Keratinocyte (primary cell): ENCODE measurements around the gene DGCR6L. TPM values are rescaled to one million over a fixed set of nuclear protein-coding genes. Genes with fewer than 3 reads are reported as not detected.

ENCODE experiments used
- DNase-seq: peaks from one replicate; pipeline ENCODE4 v3.0.0-alpha.2; 2011; ENCODE audit warnings: low read depth, missing footprints, low spot score
- FAIRE-seq: peaks from 2 replicates; lab custom pipeline; 2011; peaks lifted over from hg19 to GRCh38; lab: Jason Lieb, UNC
- H2AFZ ChIP-seq: 2 replicates; pipeline ENCODE4 v1.6.0; 2012; ENCODE audit warnings: low read length, control low read depth, inconsistent platforms; ENCODE audit not compliant: control insufficient read depth
- H3K27ac ChIP-seq: 2 replicates; pipeline ENCODE4 v1.5.1; 2011; ENCODE audit warnings: low read length; ENCODE audit not compliant: control insufficient read depth, insufficient read depth
- H3K27me3 ChIP-seq: 3 replicates; pipeline ENCODE4 v1.6.0; 2011; ENCODE audit warnings: low read length; ENCODE audit not compliant: control insufficient read depth, insufficient read depth; ENCODE audit errors: extremely low read depth
- H3K36me3 ChIP-seq, 2 experiments: 2 replicates in 1 of 2; 3 replicates in 1 of 2; pipeline ENCODE4 v1.5.1; 2011; ENCODE audit warnings: low read length in 2 of 2, mild to moderate bottlenecking in 1 of 2; ENCODE audit not compliant: control insufficient read depth in 2 of 2, insufficient read depth in 2 of 2; ENCODE audit errors: extremely low read depth in 1 of 2
- H3K4me1 ChIP-seq: 3 replicates; pipeline ENCODE4 v1.5.1; 2011; ENCODE audit warnings: low read length; ENCODE audit not compliant: control insufficient read depth, insufficient read depth; ENCODE audit errors: extremely low read depth
- H3K4me2 ChIP-seq: 3 replicates; pipeline ENCODE4 v1.6.0; 2011; ENCODE audit warnings: low read depth, low read length; ENCODE audit not compliant: control insufficient read depth, insufficient read depth; ENCODE audit errors: extremely low read depth
- H3K4me3 ChIP-seq, 3 experiments: fragments of 200-600 bp in 1 of 3; sonication (generic) in 1 of 3; 2 replicates in 2 of 3; 3 replicates in 1 of 3; pipeline ENCODE4 v1.5.1; 2011 to 2016; ENCODE audit warnings: low read length in 3 of 3, mild to moderate bottlenecking in 3 of 3, control low read depth in 2 of 3, inconsistent platforms in 1 of 3, low read depth in 1 of 3, mixed read lengths in 1 of 3, mixed run types in 1 of 3, moderate library complexity in 1 of 3; ENCODE audit not compliant: control insufficient read depth in 2 of 3, insufficient read depth in 2 of 3; ENCODE audit errors: extremely low read depth in 1 of 3
- H3K79me2 ChIP-seq: 2 replicates; pipeline ENCODE4 v1.6.0; 2012; ENCODE audit warnings: low read length; ENCODE audit not compliant: control insufficient read depth, insufficient read depth
- H3K9ac ChIP-seq: 3 replicates; pipeline ENCODE4 v1.6.0; 2011; ENCODE audit warnings: low read length; ENCODE audit not compliant: control insufficient read depth, insufficient read depth; ENCODE audit errors: extremely low read depth
- H3K9me1 ChIP-seq: 3 replicates; pipeline ENCODE4 v1.6.0; 2011; ENCODE audit warnings: low read length; ENCODE audit not compliant: control insufficient read depth, insufficient read depth; ENCODE audit errors: extremely low read depth
- H3K9me3 ChIP-seq: 2 replicates; pipeline ENCODE4 v1.5.1; 2012; ENCODE audit warnings: low read depth, low read length; ENCODE audit not compliant: control insufficient read depth
- H4K20me1 ChIP-seq: 3 replicates; pipeline ENCODE4 v1.6.0; 2011; ENCODE audit warnings: low read length; ENCODE audit not compliant: control insufficient read depth, insufficient read depth; ENCODE audit errors: extremely low read depth
- CTCF ChIP-seq, 3 experiments: IDR thresholded peaks in 1 of 3; conservative IDR thresholded peaks in 1 of 3; optimal IDR thresholded peaks in 1 of 3; 2 replicates in 2 of 3; 3 replicates in 1 of 3; pipeline versions ENCODE3 to v1.5.1; 2011; ENCODE audit warnings: low read length in 3 of 3, mild to moderate bottlenecking in 3 of 3, moderate library complexity in 2 of 3, control low read depth in 1 of 3, inconsistent platforms in 1 of 3; ENCODE audit not compliant: insufficient read depth in 2 of 3; ENCODE audit errors: extremely low read depth in 1 of 3
- EZH2 ChIP-seq: IDR thresholded peaks from one replicate; pipeline ENCODE4 v1.6.1; 2012; ENCODE audit warnings: inconsistent platforms, mild to moderate bottlenecking, low read length, moderate library complexity
- dilution Hi-C: fragments of 300-500 bp; cut with MboI; formaldehyde crosslinking; loops from one replicate; pipeline ENCODE4 v1.7.0; 2020; ENCODE audit warnings: low sequenced_read_pairs; ENCODE audit not compliant: extremely low pct_ligation_motif_present
- polyA plus RNA-seq, 5 experiments: library from polyadenylated mRNA; depleted of rRNA in 3 of 5; stranded (reverse) in 3 of 5; stranded (forward) in 1 of 5; unstranded in 1 of 5; fragments of >200 nt; gene quantifications; 1 replicate in 1 of 5; 2 replicates in 3 of 5; 3 replicates in 1 of 5; pipeline versions ENCODE4 v1.2.1 to v1.2.3, GENCODE V29; 2011 to 2012; ENCODE audit warnings: missing spikeins in 2 of 5, low read depth in 1 of 5, low replicate concordance in 1 of 5

DGCR6L gene
- polyA plus RNA-seq, 1 donor (not counting 4 experiments of a cell fraction or from before 2014, with no cell fraction given): 19.2 TPM

- no peaks in the 10 kb centered on the region for H3K4me1 ChIP-seq
- DNase-seq (no peak), FAIRE-seq (no peak)
- H3K4me3 ChIP-seq: no peak overlapping the region
- TF ChIP-seq EZH2 (no peak), CTCF (optimal IDR thresholded peaks at IDR 0.05 in 1 of 3, IDR thresholded peaks at IDR 0.05 in 1 of 3, conservative IDR thresholded peaks at IDR 0.05 in 1 of 3; ENCODE audit: extremely low read depth in 1 of 3, insufficient read depth in 2 of 3, low read length in 3 of 3) (no peak)
- H3K36me3 ChIP-seq: no peaks in the 10 kb centered on the region
- H3K27ac ChIP-seq: no peak overlapping the region
- H4K20me1 ChIP-seq: no peaks in the 10 kb centered on the region
- H3K79me2 ChIP-seq: no peaks in the 10 kb centered on the region
- dilution Hi-C loops: no loop called here
- H2AFZ ChIP-seq: no peak overlapping the region
- no peak overlapping the region for H3K4me2 ChIP-seq
- peaks cover 16% of the 10 kb centered on the region for H3K27me3 ChIP-seq
- H3K9me3 ChIP-seq: no peaks in the 10 kb centered on the region
- H3K9me1 ChIP-seq: no peaks in the 10 kb centered on the region
- H3K9ac ChIP-seq: no peak overlapping the region
These were observed 28.2 kb downstream of the DGCR6L start for GRCh38 chr22:20291604-20292063.

- TF ChIP-seq EZH2 (no peak), CTCF (optimal IDR thresholded peaks at IDR 0.05 in 1 of 3, IDR thresholded peaks at IDR 0.05 in 1 of 3, conservative IDR thresholded peaks at IDR 0.05 in 1 of 3; ENCODE audit: extremely low read depth in 1 of 3, insufficient read depth in 2 of 3, low read length in 3 of 3) (no peak)
- Histone ChIP-seq H3K9ac (no peak overlapping the region), H3K27me3 (peaks cover 16% of the 10 kb centered on the region), H3K4me3 (no peak overlapping the region), H3K9me1 (no peaks in the 10 kb centered on the region), H3K4me2 (no peak overlapping the region), H3K79me2 (no peaks in the 10 kb centered on the region), H3K9me3 (no peaks in the 10 kb centered on the region), H2AFZ (no peak overlapping the region), H4K20me1 (no peaks in the 10 kb centered on the region), H3K4me1 (no peaks in the 10 kb centered on the region), H3K27ac (no peak overlapping the region), H3K36me3 (no peaks in the 10 kb centered on the region)
- no peak for DNase-seq
- FAIRE-seq: no peak
- dilution Hi-C loops: no loop called here
These were observed 28.6 kb downstream of the DGCR6L start for GRCh38 chr22:20291249-20291586.
